ENCODE measurements around the gene TMEM232. TPM values are rescaled to one million over a fixed set of nuclear protein-coding genes. Genes with fewer than 3 reads are reported as not detected.

The TMEM232 gene
- polyA plus RNA-seq, 1 donor (not counting 4 experiments of a cell fraction or from before 2014, with no cell fraction given), result 1.00 TPM

DNA sequence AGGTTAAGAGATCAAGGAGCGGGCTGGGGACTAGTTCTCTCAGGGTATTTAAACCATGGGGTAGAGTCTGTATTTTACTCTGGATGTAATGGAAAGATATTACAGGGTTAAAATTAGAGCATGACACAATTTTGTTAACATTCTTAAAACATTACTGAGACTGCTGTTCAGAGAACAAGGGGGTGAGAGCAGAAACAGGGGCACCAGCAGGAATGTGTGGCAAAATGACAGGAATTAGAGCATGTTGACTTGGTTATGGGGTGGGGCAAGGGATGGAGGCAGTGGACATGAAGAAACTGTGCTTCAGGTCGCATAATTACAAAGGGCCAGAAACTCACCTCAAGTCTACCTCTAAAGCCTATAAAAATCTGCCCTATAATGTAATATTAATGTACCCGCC, 75.0 kb downstream of the TMEM232 start:
- TF ChIP-seq EZH2 (IDR thresholded peaks at IDR 0.05; ENCODE audit: low read length), result no peak
- TF ChIP-seq, protein P1, sequence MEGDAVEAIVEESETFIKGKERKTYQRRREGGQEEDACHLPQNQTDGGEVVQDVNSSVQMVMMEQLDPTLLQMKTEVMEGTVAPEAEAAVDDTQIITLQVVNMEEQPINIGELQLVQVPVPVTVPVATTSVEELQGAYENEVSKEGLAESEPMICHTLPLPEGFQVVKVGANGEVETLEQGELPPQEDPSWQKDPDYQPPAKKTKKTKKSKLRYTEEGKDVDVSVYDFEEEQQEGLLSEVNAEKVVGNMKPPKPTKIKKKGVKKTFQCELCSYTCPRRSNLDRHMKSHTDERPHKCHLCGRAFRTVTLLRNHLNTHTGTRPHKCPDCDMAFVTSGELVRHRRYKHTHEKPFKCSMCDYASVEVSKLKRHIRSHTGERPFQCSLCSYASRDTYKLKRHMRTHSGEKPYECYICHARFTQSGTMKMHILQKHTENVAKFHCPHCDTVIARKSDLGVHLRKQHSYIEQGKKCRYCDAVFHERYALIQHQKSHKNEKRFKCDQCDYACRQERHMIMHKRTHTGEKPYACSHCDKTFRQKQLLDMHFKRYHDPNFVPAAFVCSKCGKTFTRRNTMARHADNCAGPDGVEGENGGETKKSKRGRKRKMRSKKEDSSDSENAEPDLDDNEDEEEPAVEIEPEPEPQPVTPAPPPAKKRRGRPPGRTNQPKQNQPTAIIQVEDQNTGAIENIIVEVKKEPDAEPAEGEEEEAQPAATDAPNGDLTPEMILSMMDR (optimal IDR thresholded peaks at IDR 0.05 in 1 of 3, IDR thresholded peaks at IDR 0.05 in 1 of 3, conservative IDR thresholded peaks at IDR 0.05 in 1 of 3; ENCODE audit: extremely low read depth in 1 of 3, insufficient read depth in 2 of 3, low read length in 3 of 3), result no peak
- no peaks in the 10 kb centered on the region for H3K79me2 ChIP-seq (ENCODE audit: control insufficient read depth, insufficient read depth, low read length)
- no peaks in the 10 kb centered on the region for H3K9me1 ChIP-seq (ENCODE audit: control insufficient read depth, extremely low read depth, insufficient read depth, low read length)
- no peaks in the 10 kb centered on the region for H3K4me1 ChIP-seq (ENCODE audit: control insufficient read depth, extremely low read depth, insufficient read depth, low read length)
- H4K20me1 ChIP-seq (ENCODE audit: control insufficient read depth, extremely low read depth, insufficient read depth, low read length), result no peaks in the 10 kb centered on the region
- no peaks in the 10 kb centered on the region for H3K27me3 ChIP-seq (ENCODE audit: control insufficient read depth, extremely low read depth, insufficient read depth, low read length)
- no peak for FAIRE-seq
- DNase-seq (ENCODE audit: low read depth, low spot score), result no peak
- no peak overlapping the region for H3K27ac ChIP-seq (ENCODE audit: control insufficient read depth, insufficient read depth, low read length)
- no peaks in the 10 kb centered on the region for H3K9me3 ChIP-seq (ENCODE audit: control insufficient read depth, low read depth, low read length)
- dilution Hi-C loops (cut with MboI; ENCODE audit: extremely low pct_ligation_motif_present, low sequenced_read_pairs), result no loop called here
- H3K4me3 ChIP-seq (ENCODE audit: control insufficient read depth in 2 of 3, extremely low read depth in 1 of 3, insufficient read depth in 2 of 3, low read depth in 1 of 3, low read length in 3 of 3), result no peak overlapping the region
- H3K4me2 ChIP-seq (ENCODE audit: control insufficient read depth, extremely low read depth, insufficient read depth, low read depth, low read length), result no peak overlapping the region
- no peak overlapping the region for H2AFZ ChIP-seq (ENCODE audit: control insufficient read depth, low read length)
- H3K36me3 ChIP-seq (ENCODE audit: control insufficient read depth in 2 of 2, extremely low read depth in 1 of 2, insufficient read depth in 2 of 2, low read length in 2 of 2), result no peaks in the 10 kb centered on the region
- no peak overlapping the region for H3K9ac ChIP-seq (ENCODE audit: control insufficient read depth, extremely low read depth, insufficient read depth, low read length)

DNA sequence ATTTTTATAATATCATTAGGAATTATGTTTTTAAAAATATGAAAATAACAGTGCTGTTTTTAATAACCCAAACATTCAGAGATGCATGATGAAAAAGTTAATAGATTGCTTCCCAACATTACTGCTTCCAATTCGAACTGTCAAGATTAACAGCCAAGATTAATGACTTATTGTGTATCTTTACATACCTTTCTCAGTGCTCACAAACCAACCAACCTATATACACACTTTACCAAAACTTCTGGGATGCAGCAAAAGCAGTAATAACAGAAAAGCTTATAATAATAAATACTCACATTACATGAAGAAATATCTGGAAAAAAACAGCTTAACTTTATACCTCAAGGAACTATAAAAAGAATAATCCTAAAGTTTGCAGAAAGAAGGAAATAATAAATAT, 82.1 kb downstream of the TMEM232 start:
- no peak overlapping the region for H3K4me2 ChIP-seq (ENCODE audit: control insufficient read depth, extremely low read depth, insufficient read depth, low read depth, low read length)
- H3K4me3 ChIP-seq (ENCODE audit: control insufficient read depth in 2 of 3, extremely low read depth in 1 of 3, insufficient read depth in 2 of 3, low read depth in 1 of 3, low read length in 3 of 3), result no peak overlapping the region
- no peaks in the 10 kb centered on the region for H4K20me1 ChIP-seq (ENCODE audit: control insufficient read depth, extremely low read depth, insufficient read depth, low read length)
- dilution Hi-C loops (cut with MboI; ENCODE audit: extremely low pct_ligation_motif_present, low sequenced_read_pairs), result no loop called here
- no peaks in the 10 kb centered on the region for H3K36me3 ChIP-seq (ENCODE audit: control insufficient read depth in 2 of 2, extremely low read depth in 1 of 2, insufficient read depth in 2 of 2, low read length in 2 of 2)
- no peak for TF ChIP-seq EZH2 (IDR thresholded peaks at IDR 0.05; ENCODE audit: low read length)
- TF ChIP-seq, protein P1 (optimal IDR thresholded peaks at IDR 0.05 in 1 of 3, IDR thresholded peaks at IDR 0.05 in 1 of 3, conservative IDR thresholded peaks at IDR 0.05 in 1 of 3; ENCODE audit: extremely low read depth in 1 of 3, insufficient read depth in 2 of 3, low read length in 3 of 3), result no peak
- H3K27ac ChIP-seq (ENCODE audit: control insufficient read depth, insufficient read depth, low read length), result no peak overlapping the region
- no peaks in the 10 kb centered on the region for H3K9me1 ChIP-seq (ENCODE audit: control insufficient read depth, extremely low read depth, insufficient read depth, low read length)
- no peaks in the 10 kb centered on the region for H3K79me2 ChIP-seq (ENCODE audit: control insufficient read depth, insufficient read depth, low read length)
- no peak overlapping the region for H2AFZ ChIP-seq (ENCODE audit: control insufficient read depth, low read length)
- H3K4me1 ChIP-seq (ENCODE audit: control insufficient read depth, extremely low read depth, insufficient read depth, low read length), result no peaks in the 10 kb centered on the region
- no peaks in the 10 kb centered on the region for H3K9me3 ChIP-seq (ENCODE audit: control insufficient read depth, low read depth, low read length)
- H3K9ac ChIP-seq (ENCODE audit: control insufficient read depth, extremely low read depth, insufficient read depth, low read length), result no peak overlapping the region
- DNase-seq (ENCODE audit: low read depth, low spot score), result no peak
- no peak for FAIRE-seq
- H3K27me3 ChIP-seq (ENCODE audit: control insufficient read depth, extremely low read depth, insufficient read depth, low read length), result no peaks in the 10 kb centered on the region

All from keratinocyte (primary cell).